DOHH2 (cell line): Measurements from ENCODE around the gene PIK3R3.

Source experiments
- CTCF ChIP-seq: fragments of 200-600 bp; sonication (generic); IDR thresholded peaks from one replicate; pipeline ENCODE4 v1.5.1; 2014; ENCODE audit warnings: antibody characterized with exemption, mild to moderate bottlenecking, low read depth, low read length; ENCODE audit not compliant: poor library complexity, severe bottlenecking
- EZH2phosphoT487 ChIP-seq: fragments of 200-600 bp; sonication (generic); IDR thresholded peaks from 2 replicates; pipeline ENCODE4 v1.6.1; 2017; ENCODE audit warnings: borderline replicate concordance, mild to moderate bottlenecking, antibody characterized with exemption, low read length, moderate library complexity, mixed read lengths

- TF ChIP-seq CTCF (no peak), EZH2phosphoT487 (no peak)
Observed at GRCh38 chr1:46003315-46003714, 129.1 kb downstream of the PIK3R3 start.
